H1 (cell line): ENCODE data around the gene STRN.

Experiments used
- BRCA1 ChIP-seq: IDR thresholded peaks from 2 replicates; pipeline ENCODE4 v1.6.1; 2012; ENCODE audit warnings: low read depth, low read length, improper control_type of control experiment
- CEBPB ChIP-seq: IDR thresholded peaks from 2 replicates; pipeline ENCODE4 v1.6.1; 2012; ENCODE audit warnings: low read depth, low read length
- CREB1 ChIP-seq: IDR thresholded peaks from 2 replicates; pipeline ENCODE4 v1.6.1; 2012; ENCODE audit warnings: inconsistent platforms
- EGR1 ChIP-seq: IDR thresholded peaks from 2 replicates; pipeline ENCODE4 v1.6.1; 2011; ENCODE audit warnings: low read depth, low read length, borderline replicate concordance
- EZH2 ChIP-seq: fragments of 200-600 bp; sonication (generic); IDR thresholded peaks from 2 replicates; pipeline ENCODE4 v1.7.1; 2012; ENCODE audit warnings: low read depth, mild to moderate bottlenecking, moderate library complexity, low read length, inconsistent platforms; ENCODE audit not compliant: severe bottlenecking
- GABPA ChIP-seq: IDR thresholded peaks from 2 replicates; pipeline ENCODE4 v1.6.1; 2011; ENCODE audit warnings: mild to moderate bottlenecking, low read length, moderate library complexity, borderline replicate concordance; ENCODE audit not compliant: insufficient read depth
- HDAC2 ChIP-seq, 2 experiments: fragments of 300-600 bp in 1 of 2; sonication (generic) in 1 of 2; IDR thresholded peaks; 2 replicates each; pipeline ENCODE4 v1.6.1; 2011 to 2012; ENCODE audit warnings: low read depth in 2 of 2, low read length in 2 of 2, mild to moderate bottlenecking in 2 of 2, moderate library complexity in 2 of 2, borderline replicate concordance in 1 of 2, inconsistent platforms in 1 of 2
- HDAC6 ChIP-seq: IDR thresholded peaks from one replicate; pipeline ENCODE4 v1.7.1; 2012; ENCODE audit warnings: low read depth, mild to moderate bottlenecking, inconsistent platforms, low read length, moderate library complexity
- RNF2 ChIP-seq: fragments of 200-900, 300-1000 bp; sonication (generic); IDR thresholded peaks from 2 replicates; pipeline ENCODE4 v1.7.1; 2016; ENCODE audit warnings: borderline replicate concordance, low read depth, mild to moderate bottlenecking, antibody characterized with exemption, low read length; ENCODE audit not compliant: poor library complexity, severe bottlenecking; ENCODE audit errors: missing control alignments

DNA sequence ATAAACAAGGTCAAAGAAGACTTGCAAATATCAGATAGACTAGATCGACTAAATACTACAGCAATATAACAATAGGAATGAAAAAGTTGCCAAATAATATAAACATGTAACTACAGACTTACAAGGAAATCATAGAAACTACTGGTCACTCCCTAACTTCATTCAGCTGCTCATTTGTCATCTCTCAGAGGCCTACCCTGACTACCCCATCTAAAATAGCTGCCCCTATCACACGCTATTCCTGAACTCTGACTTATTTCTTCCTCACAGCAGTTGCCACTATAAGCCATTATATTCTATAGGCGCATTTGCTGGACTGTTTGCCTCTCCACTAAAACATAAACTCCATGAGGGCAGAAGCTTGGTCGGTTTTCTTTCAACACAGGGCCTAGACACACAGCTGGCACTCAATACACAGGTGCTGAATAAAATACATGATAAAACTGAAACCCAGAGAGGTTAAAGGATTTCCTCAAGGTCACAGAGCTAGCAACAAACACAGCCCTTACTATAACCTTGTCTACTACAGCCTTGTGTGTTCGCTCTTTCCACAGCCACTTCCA lies 1.8 kb downstream of the STRN start:
- no peak for TF ChIP-seq EZH2
- no peak for TF ChIP-seq CREB1
- TF ChIP-seq CEBPB = no peak
- TF ChIP-seq GABPA = no peak
- no peak for TF ChIP-seq RNF2
- TF ChIP-seq HDAC6 = no peak
- no peak for TF ChIP-seq BRCA1
- no peak for TF ChIP-seq EGR1
- no peak for TF ChIP-seq HDAC2 (IDR thresholded peaks at IDR 0.05; ENCODE audit: borderline replicate concordance in 1 of 2, low read depth in 2 of 2, low read length in 2 of 2)
